ENCODE data around the gene FYB1.
A peak's percentile ranks its signal among the peaks of the same experiment; 100 is the strongest.
"Not testable (repeated sequence)": the region's sequence is repeated elsewhere in the genome, so short reads cannot be mapped to it uniquely, and the experiment has no call there.

Gene FYB1

DNA sequence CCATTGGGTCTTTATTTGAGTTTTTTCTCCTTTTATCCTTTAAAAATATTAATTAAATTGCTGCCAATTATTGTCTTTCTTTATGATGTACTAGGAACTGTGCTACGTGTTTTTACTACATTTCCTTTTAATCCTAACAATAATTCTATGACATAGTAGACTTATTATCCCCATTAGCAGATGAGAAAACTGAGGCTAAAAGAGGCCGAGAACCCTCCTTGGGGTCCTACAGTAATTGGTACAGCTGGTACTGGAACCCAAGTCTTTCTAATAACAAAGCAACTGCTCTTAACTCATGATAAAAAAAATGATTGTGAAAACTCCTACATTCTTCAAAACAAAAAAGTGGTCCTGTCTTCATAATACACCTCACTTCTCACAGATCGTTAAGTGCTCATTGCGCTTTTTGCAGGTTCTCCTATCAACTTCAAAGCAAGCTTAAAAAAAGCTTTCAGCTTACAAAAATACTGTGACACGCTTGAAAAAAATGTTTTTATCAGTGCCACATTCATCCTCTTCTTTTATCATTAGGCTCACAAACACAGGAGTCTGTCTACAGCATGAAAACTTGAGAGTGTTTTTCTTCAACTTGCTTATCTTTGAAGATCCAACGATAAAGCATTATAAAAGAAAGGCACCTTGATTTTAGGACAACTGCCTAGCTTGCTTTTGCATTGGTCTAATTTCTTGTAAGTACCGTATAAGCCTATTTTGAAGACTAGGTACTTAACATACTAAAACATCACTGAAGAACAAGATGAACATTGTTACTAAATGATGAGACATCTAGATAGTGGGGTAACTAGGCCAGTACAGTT is 32.4 kb downstream of the FYB1 start:
- DNase-seq (ENCODE audit: low read depth), result no peak

DNA sequence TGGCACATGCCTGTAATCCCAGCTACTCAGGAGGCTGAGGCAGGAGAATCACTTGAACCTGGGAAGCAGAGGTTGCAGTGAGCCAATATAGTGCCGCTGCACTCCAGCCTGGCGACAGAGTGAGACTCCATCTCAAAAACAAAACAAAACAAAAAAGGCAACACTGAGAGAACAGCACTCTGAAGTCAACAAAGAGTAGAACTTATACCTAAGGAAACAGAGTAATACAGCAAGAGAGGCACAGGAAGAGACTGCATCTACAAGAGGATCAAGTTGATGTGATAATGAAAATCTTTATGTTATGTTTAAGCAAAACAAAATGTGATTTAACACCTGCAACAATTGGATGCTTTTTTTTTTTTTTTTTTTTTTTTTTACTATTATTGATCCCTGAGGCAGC is 33.1 kb downstream of the FYB1 start:
- no peak for DNase-seq (ENCODE audit: low read depth)

DNA sequence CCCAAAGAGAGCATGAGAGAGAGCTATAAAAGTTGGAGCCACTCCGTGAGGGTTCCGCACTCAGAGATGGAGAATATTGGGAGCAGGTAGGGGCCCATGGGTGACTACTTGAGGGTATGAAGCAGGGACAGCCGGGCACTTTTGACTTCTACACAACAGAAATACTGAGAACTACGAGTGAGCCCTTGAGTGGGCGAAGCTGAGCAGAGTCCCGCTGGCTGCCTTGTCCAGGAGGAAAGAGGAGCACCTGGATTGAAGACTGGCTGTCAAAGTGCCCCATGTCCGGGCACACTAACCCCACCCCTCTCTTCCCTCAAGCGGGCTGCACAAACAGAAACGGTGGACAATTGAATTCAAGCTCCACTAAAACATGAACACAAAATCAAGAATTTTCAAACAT is 33.6 kb downstream of the FYB1 start:
- DNase-seq (ENCODE audit: low read depth), result no peak

DNA sequence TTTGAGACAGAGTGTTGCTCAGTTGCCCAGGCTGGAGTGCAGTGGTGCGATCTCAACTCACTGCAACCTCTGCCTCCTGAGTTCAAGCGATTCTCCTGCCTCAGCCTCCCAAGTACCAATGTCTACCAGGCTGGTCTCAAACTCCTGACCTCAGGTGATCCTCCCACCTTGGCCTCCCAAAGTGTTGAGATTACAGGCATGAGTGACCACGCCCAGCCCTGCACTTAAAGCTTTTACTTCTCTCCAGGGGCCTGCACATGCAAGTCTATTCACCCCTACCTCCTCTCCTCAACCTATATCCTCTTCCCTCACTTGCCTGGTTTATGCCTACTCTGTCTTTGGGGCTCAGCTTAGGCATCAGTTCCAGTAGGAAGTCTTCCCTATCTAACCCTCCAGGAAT is 39.8 kb downstream of the FYB1 start:
- DNase-seq (ENCODE audit: low read depth), result not testable (repeated sequence)

DNA sequence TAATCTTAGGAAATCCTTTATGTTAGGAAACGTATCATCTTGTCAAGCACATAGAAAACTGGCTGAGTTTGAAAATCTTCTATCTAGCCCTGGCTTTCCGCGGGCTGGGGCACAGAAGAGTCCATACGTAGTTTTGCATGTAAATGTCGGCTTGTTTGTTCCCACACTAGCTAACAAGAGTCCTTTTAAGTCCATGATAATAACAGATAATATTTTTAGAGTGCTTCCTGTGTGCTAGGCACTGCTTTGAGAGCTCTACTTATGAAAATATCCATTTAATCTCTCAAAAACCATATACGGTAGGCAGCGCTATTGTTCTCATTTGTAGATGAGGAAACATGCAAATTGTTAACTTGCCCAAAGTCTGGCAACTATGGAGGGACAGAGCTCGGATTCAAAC is 40.5 kb downstream of the FYB1 start:
- DNase-seq (ENCODE audit: low read depth), result no peak

DNA sequence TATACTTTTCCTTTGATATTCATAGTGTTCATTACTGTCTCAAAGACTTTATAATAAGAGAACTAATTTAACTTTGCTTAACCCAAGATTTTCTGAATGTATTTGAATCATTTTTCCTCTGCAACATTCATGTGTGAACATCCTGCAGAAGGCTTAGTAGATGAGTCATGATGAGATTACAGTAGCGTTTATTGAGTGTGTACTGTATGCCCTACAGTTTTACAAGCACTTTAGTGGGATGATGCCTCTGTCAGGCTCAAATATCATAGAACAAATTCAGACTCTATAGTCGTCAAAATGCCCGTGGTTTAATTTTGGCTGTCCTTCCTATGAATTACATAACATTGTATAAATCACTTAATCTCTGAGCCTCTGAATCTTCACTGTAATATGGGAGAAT is 41.2 kb downstream of the FYB1 start:
- DNase-seq (ENCODE audit: low read depth), result no peak

DNA sequence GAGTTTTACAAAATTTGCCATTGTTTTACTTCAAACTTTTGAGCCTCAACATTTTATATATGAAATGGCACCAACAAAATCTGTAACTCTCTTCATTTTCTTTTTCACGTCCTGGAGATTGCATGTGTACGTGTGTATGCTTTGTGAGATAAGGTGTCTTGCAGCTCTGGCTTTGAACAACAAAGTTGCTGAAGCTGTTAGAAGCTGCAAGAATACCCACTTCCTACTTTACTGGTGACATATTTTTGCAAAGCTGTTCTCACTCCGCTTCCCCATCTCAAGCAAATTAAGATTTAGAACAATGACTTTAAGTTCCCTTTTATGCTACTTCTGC is 41.8 kb downstream of the FYB1 start:
- no peak for DNase-seq (ENCODE audit: low read depth)

DNA sequence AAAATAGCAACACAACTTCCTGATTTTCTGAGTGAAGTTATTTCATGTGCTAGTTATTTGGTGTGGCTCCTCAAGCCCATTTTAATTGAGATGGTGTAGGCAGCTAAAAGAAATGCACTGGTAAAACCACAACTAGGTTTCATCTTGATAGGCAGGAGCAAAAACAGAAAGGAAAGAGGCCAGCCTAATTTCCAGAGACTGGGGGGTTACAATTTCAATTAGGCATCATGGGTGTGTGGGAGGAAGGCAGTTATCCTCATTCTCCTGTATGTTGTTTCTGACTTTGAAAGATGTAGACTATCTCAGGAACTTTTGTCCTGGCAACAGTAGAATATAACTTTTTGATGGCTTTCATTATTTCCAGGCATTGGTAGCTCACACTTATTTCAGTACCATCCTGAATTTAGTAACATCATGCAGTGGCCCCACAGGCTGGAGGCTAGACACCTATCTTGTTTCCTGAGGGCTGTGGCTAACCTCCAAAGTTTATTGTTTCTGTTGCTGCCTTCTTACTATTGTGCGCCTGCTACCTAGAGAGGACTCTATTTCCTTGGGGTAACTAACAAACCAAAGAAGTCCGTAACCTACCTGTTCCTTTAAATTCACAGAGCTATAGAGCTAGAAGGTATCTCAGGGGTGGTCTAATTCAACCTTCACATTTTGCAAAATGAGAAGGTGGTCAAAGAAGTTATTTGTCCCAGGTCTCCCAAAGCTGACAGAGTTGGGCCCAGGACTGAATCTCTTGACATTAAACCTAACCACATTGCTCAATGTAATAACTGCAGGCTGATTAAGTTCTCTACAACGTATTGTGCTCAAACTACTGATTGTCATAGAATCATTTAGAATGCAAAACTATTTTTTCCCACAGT is 42.4 kb downstream of the FYB1 start:
- no peak for DNase-seq (ENCODE audit: low read depth)

DNA sequence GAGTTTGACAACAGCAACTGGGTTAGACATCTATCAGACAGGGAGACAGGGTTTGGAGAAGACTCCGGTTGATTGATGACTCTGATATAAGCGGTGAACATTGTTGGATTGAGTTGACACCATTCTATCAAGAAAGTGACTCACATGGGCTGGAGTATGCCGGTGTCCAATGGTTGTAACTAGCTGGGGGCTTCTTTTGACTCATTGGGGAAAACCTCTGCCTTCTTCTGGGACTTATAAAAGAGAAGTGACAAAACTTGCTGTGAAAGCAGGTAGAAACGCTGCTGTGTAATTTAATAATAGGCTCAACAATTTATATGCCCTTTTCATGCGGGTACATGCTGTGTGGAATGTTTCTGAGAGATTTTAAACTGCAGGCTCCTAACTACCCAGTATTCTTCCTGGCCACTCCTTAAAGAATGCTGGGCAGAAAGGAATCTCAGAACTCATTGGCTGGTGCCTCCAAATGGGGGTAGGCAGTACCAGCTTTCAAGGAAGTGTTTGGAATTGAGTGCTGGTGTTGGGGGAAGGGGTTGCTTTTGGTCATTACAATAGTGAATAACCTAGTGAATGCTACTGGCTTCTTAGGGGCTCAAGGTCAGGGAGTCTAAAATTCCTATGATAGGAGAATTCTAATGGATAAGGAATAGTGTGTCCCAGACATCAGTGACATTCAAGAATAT is 43.9 kb downstream of the FYB1 start:
- peak; percentile 29 for DNase-seq (ENCODE audit: low read depth)

DNA sequence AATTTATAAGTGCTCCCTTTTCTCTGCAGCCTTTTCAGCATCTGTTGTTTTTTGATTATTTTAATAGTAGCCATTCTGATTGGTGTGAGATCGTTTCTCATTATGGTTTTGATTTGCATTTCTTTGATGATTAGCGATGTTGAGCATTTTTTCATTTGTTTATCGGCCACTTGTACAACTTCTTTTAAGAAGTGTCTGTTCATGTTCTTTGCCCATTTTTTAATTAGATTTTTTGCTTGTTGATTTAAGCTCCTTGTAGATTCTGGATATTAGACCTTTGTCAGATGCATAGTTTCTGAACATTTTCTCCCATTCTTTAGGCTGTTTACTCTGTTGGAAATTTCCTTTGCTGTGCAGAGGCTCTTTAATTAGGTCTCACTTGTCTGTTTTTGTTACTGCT is 46.3 kb downstream of the FYB1 start:
- DNase-seq (ENCODE audit: low read depth), result no peak

DNA sequence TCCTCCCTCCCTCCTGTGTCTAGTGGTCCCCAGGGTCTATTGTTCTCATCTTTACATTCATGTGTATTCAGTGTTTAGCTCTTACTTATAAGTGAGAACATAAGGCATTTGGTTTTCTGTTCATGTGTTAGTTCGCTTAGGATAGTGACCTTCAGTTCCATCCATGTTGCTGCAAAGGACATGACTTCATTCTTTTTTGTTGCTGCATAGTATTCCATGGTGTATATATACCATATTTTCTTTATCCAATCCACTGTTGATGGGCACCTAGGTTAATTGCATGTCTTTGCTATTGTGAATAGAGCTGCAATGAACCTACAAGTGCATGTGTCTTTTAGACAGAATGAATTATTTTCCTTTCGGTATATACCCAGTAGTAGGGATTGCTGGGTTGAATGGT is 46.8 kb downstream of the FYB1 start:
- DNase-seq (ENCODE audit: low read depth), result no peak

DNA sequence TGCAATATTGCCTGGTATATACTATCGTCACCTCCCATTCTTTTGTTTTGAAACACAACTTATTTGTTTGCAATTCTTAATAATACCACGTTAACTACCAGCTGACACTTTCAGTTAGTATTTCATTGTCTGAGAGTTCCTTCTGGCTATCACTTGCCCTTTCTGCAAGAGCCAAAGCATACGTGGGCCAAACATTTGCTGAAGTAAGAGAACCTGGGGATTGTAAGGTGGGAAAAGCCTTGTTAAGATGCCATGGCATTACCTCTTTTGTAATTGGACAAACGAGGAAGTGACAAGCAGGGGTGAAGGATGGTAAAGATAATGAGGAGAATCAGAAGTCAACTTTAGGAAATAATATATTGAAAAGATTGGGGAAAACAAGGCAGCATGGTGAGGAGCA is 47.7 kb downstream of the FYB1 start:
- DNase-seq (ENCODE audit: low read depth), result no peak

DNA sequence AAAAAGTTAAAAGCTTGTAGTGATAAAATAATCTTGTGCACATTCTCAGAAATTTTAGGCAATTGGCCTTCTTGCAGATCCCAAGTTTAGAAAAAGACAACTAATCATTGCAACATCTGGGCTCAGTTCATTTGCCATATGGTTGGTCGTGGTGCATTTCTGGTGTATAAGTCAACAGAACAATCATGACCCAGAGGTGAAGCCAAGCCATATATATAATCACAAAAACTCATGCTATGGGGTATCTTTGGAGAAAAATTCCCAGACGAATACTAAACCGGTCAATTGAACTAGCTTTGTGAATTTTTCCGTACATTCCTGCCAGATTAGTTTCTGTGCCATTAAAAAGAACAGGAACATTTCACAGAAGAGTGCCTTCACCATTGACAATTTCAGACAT is 50.3 kb downstream of the FYB1 start:
- DNase-seq (ENCODE audit: low read depth), result no peak

DNA sequence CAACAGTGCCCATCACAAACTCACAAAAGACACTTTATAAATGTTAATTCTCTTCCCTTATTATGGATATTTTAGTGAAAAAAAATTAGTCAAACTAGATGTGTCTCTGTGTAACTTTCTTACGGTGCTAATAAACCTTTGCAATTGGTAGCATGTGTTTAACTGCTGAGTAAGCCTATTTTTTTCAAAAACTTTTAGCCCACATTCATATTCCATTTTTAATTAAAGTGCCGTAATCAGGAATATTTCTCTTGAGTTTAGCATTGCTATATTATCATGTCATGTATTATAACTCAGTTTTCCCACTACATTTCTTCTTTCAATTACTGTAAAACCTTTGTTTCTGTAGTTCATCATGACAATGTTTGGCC is 51.4 kb downstream of the FYB1 start:
- no peak for DNase-seq (ENCODE audit: low read depth)

DNA sequence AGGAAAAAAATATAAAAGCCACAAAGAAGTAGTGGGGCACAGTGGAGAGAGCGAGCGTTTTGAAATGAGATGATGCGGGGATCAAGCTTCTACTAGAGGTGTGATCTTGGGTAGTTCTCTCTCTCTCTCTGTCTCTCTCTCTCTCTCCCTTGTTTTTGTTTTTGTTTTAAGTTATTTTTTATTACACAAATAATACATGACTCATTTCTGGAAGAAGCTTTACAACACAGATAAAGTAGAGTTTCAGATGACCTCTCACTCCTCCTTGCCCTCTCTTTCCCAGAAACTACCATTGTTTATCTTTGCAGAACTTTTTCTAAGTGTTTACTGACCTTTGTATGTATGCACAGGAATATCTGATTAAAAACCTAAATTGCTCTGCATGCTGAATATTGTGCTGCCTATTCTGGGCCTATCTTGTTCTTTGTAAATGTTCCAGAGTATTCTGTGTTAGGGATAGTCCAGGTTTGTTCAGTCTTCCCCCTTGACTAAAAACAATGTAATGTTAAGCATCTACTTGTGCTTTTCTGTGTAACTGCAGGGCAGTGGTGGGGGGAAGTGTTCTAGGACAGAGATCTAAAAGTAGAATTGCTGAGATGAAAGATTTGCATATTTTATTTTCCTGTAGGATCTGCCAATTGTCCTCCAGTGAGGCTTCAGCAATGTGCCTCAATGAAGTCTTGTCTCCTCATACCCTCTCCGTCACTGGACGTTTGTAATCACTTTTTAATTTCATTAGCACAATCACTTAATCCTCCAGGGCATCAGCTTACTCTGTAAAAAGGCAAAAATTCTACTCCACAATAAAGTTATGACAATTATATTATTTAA is 52.0 kb downstream of the FYB1 start:
- DNase-seq (ENCODE audit: low read depth), result no peak

DNA sequence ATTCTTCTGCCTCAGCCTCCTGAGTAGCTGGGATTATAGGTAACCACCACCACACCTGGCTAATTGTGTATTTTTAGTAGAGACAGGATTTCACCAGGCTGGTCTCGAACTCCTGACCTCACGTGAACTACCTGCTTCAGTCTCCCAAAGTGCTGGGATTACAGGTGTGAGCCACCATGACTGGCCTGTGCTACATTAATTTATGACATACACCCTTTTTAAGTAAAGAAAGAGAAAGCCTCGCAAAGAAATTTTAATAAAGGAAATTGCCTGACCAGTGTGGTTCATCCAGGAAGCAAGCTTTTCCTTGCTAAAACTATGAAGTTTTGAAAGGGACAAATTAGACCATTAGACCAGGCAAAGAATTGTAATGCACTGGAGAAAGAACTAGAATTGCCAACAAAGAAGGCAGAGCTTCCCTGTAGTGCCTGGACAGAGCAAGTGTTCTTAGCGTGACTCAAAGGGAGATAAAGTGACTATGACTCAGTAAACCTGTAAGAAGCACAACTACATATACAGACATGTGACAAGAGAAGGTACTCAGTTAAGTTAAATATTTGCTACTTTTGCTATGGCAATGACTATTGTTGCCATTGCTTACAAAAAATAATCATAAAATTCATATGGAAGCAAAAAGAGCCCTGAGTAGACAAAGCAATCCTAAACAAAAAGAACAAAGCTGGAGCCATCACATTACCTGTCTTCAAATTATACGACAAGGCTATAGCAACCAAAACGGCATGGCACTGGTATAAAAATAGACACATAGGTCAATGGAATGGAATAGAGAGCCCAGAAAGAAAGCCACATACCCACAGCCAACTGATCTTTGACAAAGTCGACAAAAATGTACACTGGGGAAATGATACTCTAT is 54.6 kb downstream of the FYB1 start:
- DNase-seq (ENCODE audit: low read depth), result no peak

DNA sequence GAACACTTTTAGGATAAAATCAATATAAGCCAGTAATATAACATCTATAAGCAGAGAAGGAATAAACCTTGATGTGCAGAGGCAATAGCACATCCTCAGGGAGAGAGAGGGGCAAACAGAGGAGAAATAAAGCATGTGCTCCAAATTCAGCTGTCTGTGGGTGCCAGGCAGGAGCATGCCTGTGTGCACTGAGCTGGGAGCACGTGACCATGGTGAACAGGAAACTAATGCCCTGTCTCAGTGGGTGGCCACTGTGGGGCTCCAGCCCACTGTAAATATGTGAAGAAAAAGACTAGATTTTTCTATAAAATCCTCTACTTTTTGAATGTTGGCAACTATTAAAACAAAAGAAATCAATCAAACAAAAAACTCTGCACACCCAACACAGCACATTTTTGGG is 55.3 kb downstream of the FYB1 start:
- peak; percentile 30 for DNase-seq (ENCODE audit: low read depth)

DNA sequence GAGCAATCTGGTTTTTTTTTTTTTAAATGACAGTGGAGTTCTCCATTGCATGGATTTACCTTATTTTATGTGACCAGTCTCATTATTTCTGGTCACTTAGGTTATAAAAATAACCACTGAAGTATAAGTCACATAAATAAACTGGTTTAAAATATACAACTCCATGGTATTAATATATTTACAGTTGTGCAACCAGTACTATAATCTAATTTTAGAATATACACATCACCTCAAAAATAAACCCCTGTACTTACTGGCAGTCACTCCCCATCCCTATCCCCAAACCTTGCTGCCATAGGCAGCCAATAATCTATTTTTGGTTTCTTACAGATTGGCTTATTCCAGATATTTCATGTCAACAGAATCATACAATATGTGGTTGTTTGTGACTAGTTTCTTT is 57.8 kb downstream of the FYB1 start:
- DNase-seq (ENCODE audit: low read depth), result no peak

DNA sequence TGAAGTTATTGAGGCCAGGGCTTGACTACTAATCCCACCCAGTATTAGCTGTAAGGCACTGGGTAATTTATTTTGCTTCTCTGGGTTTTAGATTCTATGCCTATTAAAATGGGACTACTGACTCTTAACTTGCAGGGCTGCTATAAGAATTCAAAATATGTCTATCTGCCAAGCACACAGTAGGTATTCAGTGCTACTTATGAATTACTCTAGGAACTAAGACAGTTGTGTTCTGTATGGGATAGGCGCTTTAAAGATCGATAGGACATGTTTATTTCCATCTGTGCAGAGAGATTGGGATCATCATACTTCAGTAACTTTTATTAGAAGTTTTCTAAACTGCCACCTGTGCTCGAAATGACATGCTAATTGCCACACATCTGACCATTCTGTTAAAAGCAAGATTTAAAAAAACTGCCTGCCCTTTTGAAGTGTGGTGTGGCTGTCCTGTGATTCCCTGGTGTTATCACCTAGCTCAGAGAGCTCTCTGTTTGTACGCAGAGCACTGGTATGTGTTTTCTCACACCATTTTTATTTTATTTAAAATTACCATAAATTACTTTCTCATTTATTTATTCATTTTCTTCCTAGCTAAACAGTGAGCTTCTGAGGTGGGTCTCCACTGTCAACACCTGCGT is 58.7 kb downstream of the FYB1 start:
- no peak for DNase-seq (ENCODE audit: low read depth)

DNA sequence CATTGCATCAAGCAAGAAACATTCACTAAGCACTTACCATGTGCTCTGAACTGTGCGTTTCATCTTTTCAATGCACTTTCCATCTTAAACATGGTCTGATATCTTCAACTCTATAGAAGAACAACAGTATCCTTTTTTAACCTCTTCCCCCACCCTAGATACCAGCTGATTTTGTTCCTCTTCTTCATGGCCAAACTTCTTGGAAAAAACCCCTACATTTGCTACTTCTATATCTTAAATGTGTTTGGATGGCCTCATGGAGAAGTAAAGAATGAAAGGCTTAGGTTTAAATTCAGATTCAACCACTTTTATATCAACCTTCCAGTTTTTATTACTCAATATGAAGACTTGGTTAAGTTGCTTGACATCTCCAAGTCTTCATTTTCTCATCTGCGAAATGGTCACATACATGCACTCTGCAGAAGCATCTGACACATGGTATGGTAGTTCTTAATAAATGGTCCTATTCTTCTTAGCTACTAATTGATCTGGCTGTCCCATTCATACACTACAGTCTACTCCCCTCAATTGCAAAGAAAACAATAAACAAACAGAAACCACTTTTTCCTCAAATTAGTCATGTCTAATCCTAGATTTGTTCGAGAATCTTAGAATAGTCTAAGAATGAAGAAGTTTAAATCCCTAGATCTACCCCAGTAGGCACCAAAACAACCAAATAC is 59.4 kb downstream of the FYB1 start:
- no peak for DNase-seq (ENCODE audit: low read depth)

Data from stimulated activated CD4-positive, alpha-beta T cell treated with anti-CD3 and anti-CD28 coated beads, Interleukin-2, amount 100 ng/mL, for 4 hours (primary cell).